ENCODE measurements around the gene GPC3. TPM values are rescaled to one million over a fixed set of nuclear protein-coding genes. Genes with fewer than 3 reads are reported as not detected.

GPC3 gene
- total RNA-seq, 2 experiments from 2014 or later, result 0.25 to 0.59 TPM

GRCh38 chrX:133742602-133743305, 242.6 kb downstream of the GPC3 start:
- peaks cover 46% of the 10 kb centered on the region for H3K4me1 Mint-ChIP-seq (ENCODE audit: low read depth)
- no peak for DNase-seq
- Histone ChIP-seq H3K4me3 (ENCODE audit: low read length) (no peak overlapping the region), H3K27me3 (ENCODE audit: control insufficient read depth in 1 of 2, insufficient read depth in 2 of 2, low read length in 2 of 2) (no peaks in the 10 kb centered on the region), H3K9me3 (ENCODE audit: control insufficient read depth in 1 of 2, insufficient read depth in 1 of 2, low read length in 2 of 2) (no peaks in the 10 kb centered on the region), H3K27ac (ENCODE audit: low read depth in 1 of 2, low read length in 2 of 2) (no peak overlapping the region), H3K36me3 (ENCODE audit: insufficient read depth, low read length) (no peaks in the 10 kb centered on the region), H3K4me1 (ENCODE audit: insufficient read depth, low read length) (no peaks in the 10 kb centered on the region)
- intact Hi-C loops (cut with DNase I, micrococcal nuclease), result no loop called here
- no peak overlapping the region for H3K27ac Mint-ChIP-seq
- ChIA-PET POLR2A (no interaction called here), CTCF (no interaction called here)
- TF ChIP-seq CTCF (IDR thresholded peaks at IDR 0.05), result no peak
- ATAC-seq (ENCODE audit: poor library complexity), result no peak
- no peaks in the 10 kb centered on the region for H3K27me3 Mint-ChIP-seq
- no peaks in the 10 kb centered on the region for H3K9me3 Mint-ChIP-seq
- H3K36me3 Mint-ChIP-seq (ENCODE audit: low read depth), result no peaks in the 10 kb centered on the region
- no peak overlapping the region for H3K4me3 Mint-ChIP-seq

- H3K27ac ChIP-seq (ENCODE audit: low read depth in 1 of 2, low read length in 2 of 2), result no peak overlapping the region
- Mint-ChIP-seq H3K9me3 (no peaks in the 10 kb centered on the region), H3K4me3 (no peak overlapping the region), H3K27me3 (no peaks in the 10 kb centered on the region), H3K36me3 (ENCODE audit: low read depth) (no peaks in the 10 kb centered on the region), H3K27ac (no peak overlapping the region), H3K4me1 (ENCODE audit: low read depth) (peaks cover 33% of the 10 kb centered on the region)
- TF ChIP-seq CTCF (IDR thresholded peaks at IDR 0.05), result no peak
- H3K4me3 ChIP-seq (ENCODE audit: low read length), result no peak overlapping the region
- intact Hi-C loops (cut with DNase I, micrococcal nuclease), result no loop called here
- no peaks in the 10 kb centered on the region for H3K27me3 ChIP-seq (ENCODE audit: control insufficient read depth in 1 of 2, insufficient read depth in 2 of 2, low read length in 2 of 2)
- no peak for ATAC-seq (ENCODE audit: poor library complexity)
- H3K36me3 ChIP-seq (ENCODE audit: insufficient read depth, low read length), result no peaks in the 10 kb centered on the region
- no peaks in the 10 kb centered on the region for H3K9me3 ChIP-seq (ENCODE audit: control insufficient read depth in 1 of 2, insufficient read depth in 1 of 2, low read length in 2 of 2)
- H3K4me1 ChIP-seq (ENCODE audit: insufficient read depth, low read length), result no peaks in the 10 kb centered on the region
- POLR2A ChIA-PET, result no interaction called here
- DNase-seq, result no peak
- CTCF ChIA-PET, result no interaction called here
Observed at GRCh38 chrX:133741303-133741702, 244.1 kb downstream of the GPC3 start.

GRCh38 chrX:133726642-133727041, 258.8 kb downstream of the GPC3 start:
- intact Hi-C loops (cut with DNase I, micrococcal nuclease), result no loop called here
- no peak overlapping the region for H3K4me3 Mint-ChIP-seq
- POLR2A ChIA-PET, result interaction anchor here (0.6 kb wide), 1 partner anchor 19 kb away, joined by 3 read pairs; no protein-coding TSS in a partner anchor
- no peaks in the 10 kb centered on the region for H3K9me3 Mint-ChIP-seq
- DNase-seq, result no peak
- Histone ChIP-seq H3K27me3 (ENCODE audit: control insufficient read depth in 1 of 2, insufficient read depth in 2 of 2, low read length in 2 of 2) (peaks cover 0 to 2% of the 10 kb centered on the region in 2 experiments), H3K27ac (ENCODE audit: low read depth in 1 of 2, low read length in 2 of 2) (no peak overlapping the region), H3K36me3 (ENCODE audit: insufficient read depth, low read length) (no peaks in the 10 kb centered on the region), H3K4me1 (ENCODE audit: insufficient read depth, low read length) (no peaks in the 10 kb centered on the region), H3K4me3 (ENCODE audit: low read length) (no peak overlapping the region), H3K9me3 (ENCODE audit: control insufficient read depth in 1 of 2, insufficient read depth in 1 of 2, low read length in 2 of 2) (no peaks in the 10 kb centered on the region)
- H3K27me3 Mint-ChIP-seq, result no peaks in the 10 kb centered on the region
- CTCF ChIA-PET, result no interaction called here
- TF ChIP-seq CTCF (IDR thresholded peaks at IDR 0.05), result no peak
- H3K4me1 Mint-ChIP-seq (ENCODE audit: low read depth), result peaks cover 12% of the 10 kb centered on the region
- H3K36me3 Mint-ChIP-seq (ENCODE audit: low read depth), result no peaks in the 10 kb centered on the region
- H3K27ac Mint-ChIP-seq, result no peak overlapping the region
- no peak for ATAC-seq (ENCODE audit: poor library complexity)

Data from CD4-positive, alpha-beta T cell (primary cell).